HFF-Myc (cell line): ENCODE results near the gene CC2D2B.

Experiments
- DNase-seq: peaks from one replicate; pipeline ENCODE4 v3.0.0-alpha.2; 2011; ENCODE audit warnings: low read depth; ENCODE audit errors: extremely low read depth
- H3K4me3 ChIP-seq: replicated peaks from 2 replicates; pipeline ENCODE4 v1.5.1; 2011; ENCODE audit warnings: low read depth, mild to moderate bottlenecking, control low read depth, low read length
- CTCF ChIP-seq: IDR thresholded peaks from 2 replicates; pipeline ENCODE4 v1.5.1; 2012; ENCODE audit warnings: mild to moderate bottlenecking, low read depth, low read length, control low read depth; ENCODE audit errors: missing control alignments

CC2D2B gene

GRCh38 chr10:95907456-95908253, at the start of gene CC2D2B:
Gene CC2D2B (plus strand): TSS chr10:95907975. CDS start chr10:95911324, 3,349 bp downstream.
- H3K4me3 ChIP-seq, result peak within 1 kb of the TSS; percentile 56
- peak; percentile 37 for DNase-seq
- no peak for TF ChIP-seq CTCF

- DNase-seq, result peak; percentile 36
- no peak for TF ChIP-seq CTCF
- H3K4me3 ChIP-seq, result no peak overlapping the region
Observed at GRCh38 chr10:95860166-95860940, 47.4 kb upstream of the CC2D2B start.

- no peak overlapping the region for H3K4me3 ChIP-seq
- no peak for TF ChIP-seq CTCF
- DNase-seq, result no peak
Observed at GRCh38 chr10:95861386-95861785, 46.4 kb upstream of the CC2D2B start.

GRCh38 chr10:95864906-95865813, 42.6 kb upstream of the CC2D2B start:
- DNase-seq, result peak; percentile 48
- TF ChIP-seq CTCF, result peak; percentile 80

GRCh38 chr10:95865814-95866466, 41.8 kb upstream of the CC2D2B start:
- no peak overlapping the region for H3K4me3 ChIP-seq
- no peak for TF ChIP-seq CTCF
- DNase-seq, result no peak

More at GRCh38 chr10:95864906-95865813, 42.6 kb upstream of the CC2D2B start:
- no peak overlapping the region for H3K4me3 ChIP-seq

- H3K4me3 ChIP-seq, result no peak overlapping the region
- no peak for DNase-seq
- no peak for TF ChIP-seq CTCF
Observed at GRCh38 chr10:95866467-95866842, 41.3 kb upstream of the CC2D2B start.
